IPS-NIHi7 (cell line): ENCODE data around the gene MEX3A.
A peak's percentile ranks its signal among the peaks of the same experiment; 100 is the strongest.
"Not testable (repeated sequence)": the region's sequence is repeated elsewhere in the genome, so short reads cannot be mapped to it uniquely, and the experiment has no call there.

ENCODE experiments used
- DNase-seq: peaks from one replicate; pipeline ENCODE4 v3.0.0; 2012; ENCODE audit warnings: mixed read lengths; ENCODE audit errors: extremely low spot score

Gene MEX3A

GRCh38 chr1:156078728-156079127 is 3.5 kb downstream of the MEX3A start:
- DNase-seq: no peak

- no peak for DNase-seq
Measured at GRCh38 chr1:156077430-156077760, 4.9 kb downstream of the MEX3A start.

GRCh38 chr1:156076609-156077429 is 5.4 kb downstream of the MEX3A start:
- no peak for DNase-seq

- DNase-seq: no peak
Measured at GRCh38 chr1:156075775-156076204, 6.5 kb downstream of the MEX3A start.

GRCh38 chr1:156075162-156075561 is 7.1 kb downstream of the MEX3A start:
- no peak for DNase-seq

GRCh38 chr1:156074661-156075060 is 7.6 kb downstream of the MEX3A start:
- DNase-seq: no peak

- peak; percentile 82 for DNase-seq
Measured at GRCh38 chr1:156073740-156074139, 8.5 kb downstream of the MEX3A start.

- no peak for DNase-seq
Measured at GRCh38 chr1:156073110-156073687, 9.1 kb downstream of the MEX3A start.

- DNase-seq: no peak
Measured at GRCh38 chr1:156072251-156072650, 10.0 kb downstream of the MEX3A start.

- not testable (repeated sequence) for DNase-seq
Measured at GRCh38 chr1:156071332-156071816, 10.9 kb downstream of the MEX3A start.

- DNase-seq: no peak
Measured at GRCh38 chr1:156070548-156070947, 11.7 kb downstream of the MEX3A start.

GRCh38 chr1:156069490-156070455 is 12.5 kb downstream of the MEX3A start:
- DNase-seq: no peak

GRCh38 chr1:156067262-156067661 is 15.0 kb downstream of the MEX3A start:
- no peak for DNase-seq

- no peak for DNase-seq
Measured at GRCh38 chr1:156065871-156066270, 16.4 kb downstream of the MEX3A start.

- no peak for DNase-seq
Measured at GRCh38 chr1:156065212-156065611, 17.1 kb downstream of the MEX3A start.

GRCh38 chr1:156064615-156065014 is 17.6 kb downstream of the MEX3A start:
- no peak for DNase-seq

GRCh38 chr1:156063997-156064285 is 18.3 kb downstream of the MEX3A start:
- DNase-seq: no peak

- no peak for DNase-seq
Measured at GRCh38 chr1:156062189-156062588, 20.1 kb downstream of the MEX3A start.

GRCh38 chr1:156060937-156061636 is 21.2 kb downstream of the MEX3A start, which contains the start of gene RAB25:
RAB25 (plus strand) TSS chr1:156061160; CDS start chr1:156061401, 241 bp downstream.
- peak; percentile 89 for DNase-seq

- DNase-seq: no peak
Measured at GRCh38 chr1:156056326-156056849, 25.9 kb downstream of the MEX3A start.

- no peak for DNase-seq
Measured at GRCh38 chr1:156055281-156056048, 26.8 kb downstream of the MEX3A start.
